Measurements from ENCODE around the gene WDR7.

- TF ChIP-seq CTCF (IDR thresholded peaks at IDR 0.05) (no peak), POLR2A (IDR thresholded peaks at IDR 0.05) (no peak)
Observed at GRCh38 chr18:56723706-56724105, 72.5 kb downstream of the WDR7 start.
